Panc1 (cell line): ENCODE results near the gene PRUNE2.

Experiments
- CTCF ChIP-seq: fragments of 450-650 bp; IDR thresholded peaks from 2 replicates; pipeline ENCODE4 v1.5.1; 2017; ENCODE audit warnings: mild to moderate bottlenecking
- SIN3A ChIP-seq: IDR thresholded peaks from 2 replicates; pipeline ENCODE4 v1.6.1; 2012; ENCODE audit warnings: low read depth, mild to moderate bottlenecking, low read length, moderate library complexity, borderline replicate concordance; ENCODE audit not compliant: insufficient read depth

- no peak for TF ChIP-seq CTCF
- TF ChIP-seq SIN3A: no peak
Measured at GRCh38 chr9:76585487-76586389, 320.2 kb downstream of the PRUNE2 start.
